ENCODE measurements around the gene SNTA1.

DNA sequence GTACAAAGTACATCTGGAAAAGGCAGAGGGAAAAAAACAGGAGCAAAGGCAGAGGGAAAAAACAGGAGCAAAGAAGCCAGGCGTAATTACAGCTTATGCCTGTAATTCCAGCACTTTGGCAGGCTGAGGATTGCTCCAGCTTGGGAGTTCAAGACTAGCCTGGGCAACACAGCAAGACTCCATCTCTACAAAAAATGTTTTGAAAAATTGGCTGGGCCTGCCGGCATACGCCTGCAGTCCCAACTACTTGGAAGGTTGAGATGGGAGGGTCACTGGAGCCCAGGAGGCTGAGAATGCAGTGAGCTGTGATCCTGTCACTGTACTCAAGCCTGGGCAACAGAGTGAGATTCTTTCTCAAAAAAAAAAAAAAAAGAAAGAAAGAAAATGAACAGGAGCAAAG, 27.3 kb upstream of the SNTA1 start:
- no peak for TF ChIP-seq POLR2A (IDR thresholded peaks at IDR 0.05)
- TF ChIP-seq, protein P1, sequence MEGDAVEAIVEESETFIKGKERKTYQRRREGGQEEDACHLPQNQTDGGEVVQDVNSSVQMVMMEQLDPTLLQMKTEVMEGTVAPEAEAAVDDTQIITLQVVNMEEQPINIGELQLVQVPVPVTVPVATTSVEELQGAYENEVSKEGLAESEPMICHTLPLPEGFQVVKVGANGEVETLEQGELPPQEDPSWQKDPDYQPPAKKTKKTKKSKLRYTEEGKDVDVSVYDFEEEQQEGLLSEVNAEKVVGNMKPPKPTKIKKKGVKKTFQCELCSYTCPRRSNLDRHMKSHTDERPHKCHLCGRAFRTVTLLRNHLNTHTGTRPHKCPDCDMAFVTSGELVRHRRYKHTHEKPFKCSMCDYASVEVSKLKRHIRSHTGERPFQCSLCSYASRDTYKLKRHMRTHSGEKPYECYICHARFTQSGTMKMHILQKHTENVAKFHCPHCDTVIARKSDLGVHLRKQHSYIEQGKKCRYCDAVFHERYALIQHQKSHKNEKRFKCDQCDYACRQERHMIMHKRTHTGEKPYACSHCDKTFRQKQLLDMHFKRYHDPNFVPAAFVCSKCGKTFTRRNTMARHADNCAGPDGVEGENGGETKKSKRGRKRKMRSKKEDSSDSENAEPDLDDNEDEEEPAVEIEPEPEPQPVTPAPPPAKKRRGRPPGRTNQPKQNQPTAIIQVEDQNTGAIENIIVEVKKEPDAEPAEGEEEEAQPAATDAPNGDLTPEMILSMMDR (IDR thresholded peaks at IDR 0.05): no peak
